ENCODE measurements around the gene INPP4A. TPM values are rescaled to one million over a fixed set of nuclear protein-coding genes. Genes with fewer than 3 reads are reported as not detected.

INPP4A gene
- total RNA-seq, 1 donor: 26.8 TPM

GRCh38 chr2:98471402-98472131 lies 26.9 kb downstream of the INPP4A start:
- H3K4me3 ChIP-seq (ENCODE audit: low read depth, low read length): no peak overlapping the region
- TF ChIP-seq CTCF (IDR thresholded peaks at IDR 0.05; ENCODE audit: insufficient read depth, low read depth, low read length): no peak
- no peak for DNase-seq (ENCODE audit: low read depth)

DNA sequence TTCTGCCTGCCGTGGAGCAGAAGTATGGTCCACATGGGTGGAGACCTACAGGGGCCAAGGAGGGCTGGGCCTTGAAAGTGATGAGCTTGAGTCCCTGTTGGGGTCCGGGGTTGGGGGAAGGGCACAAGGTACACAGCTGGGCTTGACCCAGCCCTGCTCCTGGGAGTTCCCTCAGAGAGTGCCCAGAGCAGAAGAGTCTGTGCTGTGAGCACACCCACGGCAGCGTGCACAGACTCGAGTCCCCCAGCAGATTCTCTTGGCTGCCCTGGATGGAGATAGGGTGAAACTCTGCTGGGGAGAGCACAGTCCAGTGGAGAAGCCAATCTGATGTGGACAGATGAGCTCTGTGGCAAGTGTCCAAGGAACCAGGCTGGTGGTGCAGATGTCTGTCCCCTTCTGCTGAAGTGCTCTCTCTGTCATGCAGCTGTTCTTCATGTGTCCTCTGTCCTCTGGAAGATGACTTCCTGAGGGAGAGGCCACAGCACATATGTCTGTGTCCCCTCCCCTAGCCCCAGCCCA lies 27.5 kb downstream of the INPP4A start:
- no peak for TF ChIP-seq CTCF (IDR thresholded peaks at IDR 0.05; ENCODE audit: insufficient read depth, low read depth, low read length)
- DNase-seq (ENCODE audit: low read depth): no peak
- H3K4me3 ChIP-seq (ENCODE audit: low read depth, low read length): no peak overlapping the region

GRCh38 chr2:98472961-98473746 lies 28.5 kb downstream of the INPP4A start:
- DNase-seq (ENCODE audit: low read depth): no peak
- no peak overlapping the region for H3K4me3 ChIP-seq (ENCODE audit: low read depth, low read length)
- no peak for TF ChIP-seq CTCF (IDR thresholded peaks at IDR 0.05; ENCODE audit: insufficient read depth, low read depth, low read length)

- H3K4me3 ChIP-seq (ENCODE audit: low read depth, low read length): no peak overlapping the region
- no peak for DNase-seq (ENCODE audit: low read depth)
- TF ChIP-seq CTCF (IDR thresholded peaks at IDR 0.05; ENCODE audit: insufficient read depth, low read depth, low read length): no peak
Measured at GRCh38 chr2:98473995-98474780, 29.5 kb downstream of the INPP4A start.

GRCh38 chr2:98474979-98475632 lies 30.4 kb downstream of the INPP4A start:
- DNase-seq (ENCODE audit: low read depth): no peak
- H3K4me3 ChIP-seq (ENCODE audit: low read depth, low read length): no peak overlapping the region
- TF ChIP-seq CTCF (IDR thresholded peaks at IDR 0.05; ENCODE audit: insufficient read depth, low read depth, low read length): no peak

GRCh38 chr2:98476192-98476868 lies 31.7 kb downstream of the INPP4A start:
- no peak overlapping the region for H3K4me3 ChIP-seq (ENCODE audit: low read depth, low read length)
- DNase-seq (ENCODE audit: low read depth): no peak
- TF ChIP-seq CTCF (IDR thresholded peaks at IDR 0.05; ENCODE audit: insufficient read depth, low read depth, low read length): no peak

Data from fibroblast of villous mesenchyme (primary cell).